Measurements from ENCODE around the gene ATP2C2.
A peak's percentile ranks its signal among the peaks of the same experiment; 100 is the strongest.

ATP2C2 gene

DNA sequence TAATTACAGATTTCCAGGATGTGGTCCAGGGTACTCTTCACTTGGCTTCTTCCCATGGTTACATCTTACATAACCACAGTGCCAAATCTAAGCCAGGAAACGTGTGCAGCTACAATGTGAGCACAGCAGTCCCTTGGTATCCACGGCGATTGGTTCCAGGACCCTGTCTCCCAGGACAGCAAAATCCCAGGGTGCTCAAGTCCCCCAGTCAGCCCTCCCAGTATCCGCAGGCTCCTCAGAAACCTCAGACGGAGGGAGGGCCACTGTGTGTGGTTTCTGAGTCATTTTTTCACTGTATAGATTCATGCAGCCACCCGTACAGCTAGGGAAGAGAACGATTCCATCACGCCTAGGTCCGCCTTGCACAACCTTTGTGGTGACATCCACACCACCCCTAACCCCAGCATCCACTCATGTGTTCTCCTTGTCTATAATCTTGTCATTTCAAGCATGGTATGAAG, 11.1 kb upstream of the ATP2C2 start:
- Histone ChIP-seq H3K36me3 (ENCODE audit: insufficient read depth, low read depth, low read length) (no peaks in the 10 kb centered on the region), H3K9me3 (ENCODE audit: insufficient read depth, low read depth, low read length) (no peaks in the 10 kb centered on the region), H3K27ac (ENCODE audit: low read length) (no peak overlapping the region), H3K4me1 (ENCODE audit: insufficient read depth, low read length) (peaks cover 2% of the 10 kb centered on the region; the same call in 1 of the 2 replicates), H3K27me3 (ENCODE audit: insufficient read depth, low read length) (no peaks in the 10 kb centered on the region), H3K9ac (ENCODE audit: low read depth, low read length) (no peak overlapping the region), H3K4me3 (ENCODE audit: low read length) (no peak overlapping the region)

DNA sequence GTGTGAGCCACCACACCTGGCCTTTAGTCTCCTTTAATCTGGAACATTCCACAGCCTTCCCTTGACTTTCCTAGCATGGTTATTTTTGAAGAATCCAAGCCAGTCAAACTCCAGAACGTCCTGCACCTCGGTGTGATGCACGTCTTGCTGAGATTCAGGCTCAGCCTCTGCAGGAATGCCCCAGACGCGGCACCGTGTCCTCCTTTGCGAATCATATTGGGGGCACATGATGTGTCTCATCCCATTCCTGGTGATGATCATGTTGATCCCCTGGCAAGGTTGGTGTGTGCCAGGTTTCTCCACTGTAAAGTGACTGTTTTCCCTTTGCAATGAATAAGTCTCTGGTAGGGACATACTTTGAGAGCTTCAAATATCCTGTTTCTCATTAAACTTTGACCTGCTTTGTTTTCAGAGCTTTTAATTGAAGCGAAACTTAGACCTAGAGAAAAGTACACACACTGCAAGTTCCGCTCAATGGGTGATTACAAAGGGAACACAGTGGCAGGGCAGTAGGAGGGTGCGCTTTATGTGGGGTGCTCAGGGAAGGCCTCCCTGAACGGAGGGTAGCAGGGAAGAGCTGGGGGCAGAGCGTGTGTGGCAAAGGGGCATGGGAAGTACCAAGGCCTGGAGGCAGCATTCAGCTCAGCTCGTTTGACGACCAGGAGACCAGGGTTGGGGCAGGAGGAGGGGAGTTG, 9.6 kb upstream of the ATP2C2 start:
- Histone ChIP-seq H3K4me1 (ENCODE audit: insufficient read depth, low read length) (peaks cover 3% of the 10 kb centered on the region; the same call in 1 of the 2 replicates), H3K9me3 (ENCODE audit: insufficient read depth, low read depth, low read length) (no peaks in the 10 kb centered on the region), H3K27ac (ENCODE audit: low read length) (no peak overlapping the region)

DNA sequence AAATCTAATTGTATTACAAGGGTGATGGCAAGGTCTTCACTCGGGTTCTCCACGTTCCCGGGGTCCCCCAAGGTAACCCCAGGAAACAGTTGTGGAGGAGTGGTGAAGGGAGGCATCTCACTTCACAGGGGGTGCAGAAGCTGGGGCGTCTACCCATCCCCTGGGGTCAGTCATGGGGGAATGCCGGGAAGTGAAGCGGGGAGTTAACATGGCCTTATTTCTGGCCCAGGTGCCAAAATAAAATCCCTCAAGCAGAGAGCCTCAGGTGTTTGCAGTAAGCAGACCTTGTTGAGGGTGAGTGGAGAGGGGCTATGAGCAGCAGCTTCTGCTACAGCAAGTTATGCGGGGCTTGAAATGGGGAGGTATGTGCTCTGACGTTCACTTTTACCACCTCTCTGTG, 9.0 kb upstream of the ATP2C2 start:
- no peak overlapping the region for H3K27ac ChIP-seq (ENCODE audit: low read length)
- no peaks in the 10 kb centered on the region for H3K9me3 ChIP-seq (ENCODE audit: insufficient read depth, low read depth, low read length)
- H3K4me1 ChIP-seq (ENCODE audit: insufficient read depth, low read length), result peaks cover 3% of the 10 kb centered on the region; the same call in 1 of the 2 replicates
- H3K9ac ChIP-seq (ENCODE audit: low read depth, low read length), result no peak overlapping the region
- H3K36me3 ChIP-seq (ENCODE audit: insufficient read depth, low read depth, low read length), result no peaks in the 10 kb centered on the region
- no peaks in the 10 kb centered on the region for H3K27me3 ChIP-seq (ENCODE audit: insufficient read depth, low read length)
- no peak overlapping the region for H3K4me3 ChIP-seq (ENCODE audit: low read length)

More for the DNA sequence above, 9.6 kb upstream of the ATP2C2 start:
- no peak overlapping the region for H3K4me3 ChIP-seq (ENCODE audit: low read length)
- no peaks in the 10 kb centered on the region for H3K27me3 ChIP-seq (ENCODE audit: insufficient read depth, low read length)
- no peak overlapping the region for H3K9ac ChIP-seq (ENCODE audit: low read depth, low read length)
- no peaks in the 10 kb centered on the region for H3K36me3 ChIP-seq (ENCODE audit: insufficient read depth, low read depth, low read length)

DNA sequence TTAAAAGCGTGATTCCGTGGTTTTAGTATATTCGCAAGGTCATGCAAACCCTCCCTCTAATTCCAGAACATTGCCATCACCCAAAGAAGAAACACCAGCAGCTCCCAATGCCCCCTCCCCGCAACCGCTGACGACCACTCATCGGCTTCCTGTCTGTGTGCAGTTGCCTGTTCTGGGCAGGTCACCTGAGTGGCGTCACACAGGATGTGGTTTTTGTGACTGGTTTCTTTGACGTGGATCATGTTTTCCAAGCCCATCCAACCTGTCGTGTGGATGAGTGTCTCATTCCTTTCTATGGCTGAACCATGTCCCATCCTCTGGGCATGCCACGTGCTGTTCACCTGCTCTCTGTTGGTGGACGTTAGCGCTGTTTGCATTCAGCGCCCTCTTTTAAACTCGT, 8.2 kb upstream of the ATP2C2 start:
- Histone ChIP-seq H3K9ac (ENCODE audit: low read depth, low read length) (no peak overlapping the region), H3K36me3 (ENCODE audit: insufficient read depth, low read depth, low read length) (no peaks in the 10 kb centered on the region), H3K4me1 (ENCODE audit: insufficient read depth, low read length) (peaks cover 3% of the 10 kb centered on the region; the same call in 1 of the 2 replicates), H3K9me3 (ENCODE audit: insufficient read depth, low read depth, low read length) (no peaks in the 10 kb centered on the region), H3K4me3 (ENCODE audit: low read length) (no peak overlapping the region), H3K27me3 (ENCODE audit: insufficient read depth, low read length) (no peaks in the 10 kb centered on the region), H3K27ac (ENCODE audit: low read length) (no peak overlapping the region)

DNA sequence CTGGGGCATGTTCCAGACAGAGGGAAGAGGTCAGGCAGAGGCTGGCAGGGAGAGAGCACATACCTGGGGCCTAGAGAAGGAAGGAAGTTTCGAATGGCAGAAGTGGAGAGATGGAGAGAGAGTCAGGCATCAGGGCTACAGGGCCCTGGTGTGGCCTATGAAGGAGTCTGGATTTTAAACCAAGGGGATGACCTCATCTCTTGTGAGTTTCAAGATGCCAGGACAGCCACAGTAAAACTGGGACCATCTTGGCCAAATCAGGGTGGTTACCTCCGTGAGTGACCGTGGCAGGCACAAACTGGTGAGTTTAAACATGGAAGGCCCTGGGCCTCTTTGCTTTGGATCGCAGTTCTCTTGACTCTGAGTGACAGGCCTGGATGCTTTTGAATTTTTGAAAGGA, 7.6 kb upstream of the ATP2C2 start:
- Histone ChIP-seq H3K9me3 (ENCODE audit: insufficient read depth, low read depth, low read length) (no peaks in the 10 kb centered on the region), H3K36me3 (ENCODE audit: insufficient read depth, low read depth, low read length) (no peaks in the 10 kb centered on the region), H3K4me1 (ENCODE audit: insufficient read depth, low read length) (peaks cover 3% of the 10 kb centered on the region; the same call in 1 of the 2 replicates), H3K27ac (ENCODE audit: low read length) (no peak overlapping the region), H3K4me3 (ENCODE audit: low read length) (no peak overlapping the region), H3K9ac (ENCODE audit: low read depth, low read length) (no peak overlapping the region), H3K27me3 (ENCODE audit: insufficient read depth, low read length) (no peaks in the 10 kb centered on the region)

DNA sequence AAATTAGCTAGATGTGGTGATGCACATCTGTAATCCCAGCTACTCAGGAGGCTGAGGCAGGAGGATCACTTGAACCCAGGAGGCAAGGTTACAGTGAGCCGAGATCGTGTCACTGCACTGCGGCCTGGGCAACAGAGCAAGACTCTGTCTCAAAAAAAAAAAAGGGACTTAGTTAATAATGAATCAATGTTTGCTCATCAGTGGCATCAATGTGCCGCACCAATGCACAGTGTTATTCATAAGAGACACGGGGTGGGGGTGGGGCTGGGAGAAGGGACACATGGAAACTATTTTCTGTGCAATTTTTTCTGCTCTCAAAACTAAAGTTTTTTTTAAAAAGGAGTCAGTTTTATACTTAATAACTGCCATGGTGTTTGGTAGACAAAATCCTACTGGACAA, 6.8 kb upstream of the ATP2C2 start:
- no peaks in the 10 kb centered on the region for H3K36me3 ChIP-seq (ENCODE audit: insufficient read depth, low read depth, low read length)
- H3K27ac ChIP-seq (ENCODE audit: low read length), result no peak overlapping the region
- H3K9ac ChIP-seq (ENCODE audit: low read depth, low read length), result no peak overlapping the region
- H3K27me3 ChIP-seq (ENCODE audit: insufficient read depth, low read length), result 0 out of 2 replicates have a peak, but pooled peaks cover 3% of the 10 kb centered on the region
- peaks cover 3% of the 10 kb centered on the region; the same call in 1 of the 2 replicates for H3K4me1 ChIP-seq (ENCODE audit: insufficient read depth, low read length)
- no peaks in the 10 kb centered on the region for H3K9me3 ChIP-seq (ENCODE audit: insufficient read depth, low read depth, low read length)
- no peak overlapping the region for H3K4me3 ChIP-seq (ENCODE audit: low read length)

DNA sequence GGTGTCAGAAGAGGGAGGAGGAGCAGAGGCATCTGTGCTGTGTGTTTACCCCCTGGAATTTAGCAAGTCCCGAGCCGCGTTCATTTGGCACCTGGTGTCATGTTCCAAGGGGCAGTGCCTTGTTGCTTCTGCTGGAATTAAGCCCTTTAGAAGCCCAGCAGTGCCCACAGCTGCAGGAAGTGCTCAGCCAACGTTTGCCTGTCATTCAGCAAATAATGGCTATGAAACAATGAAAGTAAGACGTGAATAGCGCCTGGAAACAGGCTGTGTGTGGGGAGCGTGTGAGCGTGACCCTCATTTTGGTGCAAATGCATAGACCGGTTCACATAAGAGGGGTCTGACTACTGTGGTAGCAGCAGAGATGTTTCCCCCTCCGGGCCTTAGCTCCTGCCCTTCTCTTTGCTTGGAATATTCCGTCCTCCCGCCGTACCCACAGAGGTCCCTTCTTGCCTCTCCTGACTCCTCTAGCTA, 5.8 kb upstream of the ATP2C2 start:
- H3K4me3 ChIP-seq (ENCODE audit: low read length), result no peak overlapping the region
- peaks cover 13% of the 10 kb centered on the region for H3K27me3 ChIP-seq (ENCODE audit: insufficient read depth, low read length)
- H3K9me3 ChIP-seq (ENCODE audit: insufficient read depth, low read depth, low read length), result no peaks in the 10 kb centered on the region
- no peak overlapping the region for H3K9ac ChIP-seq (ENCODE audit: low read depth, low read length)
- no peak overlapping the region for H3K27ac ChIP-seq (ENCODE audit: low read length)
- peaks cover 3% of the 10 kb centered on the region; the same call in 1 of the 2 replicates for H3K4me1 ChIP-seq (ENCODE audit: insufficient read depth, low read length)
- no peaks in the 10 kb centered on the region for H3K36me3 ChIP-seq (ENCODE audit: insufficient read depth, low read depth, low read length)

DNA sequence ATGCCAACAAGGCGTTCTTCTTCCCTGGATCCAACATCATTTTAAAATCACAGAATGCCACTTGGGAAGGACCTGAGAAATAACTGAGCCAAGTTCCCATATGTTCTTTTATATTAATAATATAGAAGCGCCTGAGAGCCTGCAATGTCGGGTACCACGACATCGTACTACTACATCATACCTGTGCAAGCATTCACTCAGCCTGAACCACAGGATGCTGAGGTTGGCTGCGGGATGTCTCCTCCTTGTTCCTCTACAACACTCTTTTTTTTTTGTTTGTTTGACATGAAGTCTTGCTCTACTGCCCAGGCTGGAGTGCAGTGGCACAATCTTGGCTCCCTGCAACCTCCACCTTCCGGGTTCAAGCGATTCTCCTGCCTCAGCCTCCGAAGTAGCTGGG, 2.1 kb upstream of the ATP2C2 start:
- Histone ChIP-seq H3K36me3 (ENCODE audit: insufficient read depth, low read depth, low read length) (no peaks in the 10 kb centered on the region), H3K27ac (ENCODE audit: low read length) (no peak overlapping the region), H3K4me3 (ENCODE audit: low read length) (no peak overlapping the region), H3K9me3 (ENCODE audit: insufficient read depth, low read depth, low read length) (no peaks in the 10 kb centered on the region), H3K27me3 (ENCODE audit: insufficient read depth, low read length) (peaks cover 48% of the 10 kb centered on the region), H3K9ac (ENCODE audit: low read depth, low read length) (no peak overlapping the region), H3K4me1 (ENCODE audit: insufficient read depth, low read length) (peaks cover 7% of the 10 kb centered on the region; the same call in 1 of the 2 replicates)

DNA sequence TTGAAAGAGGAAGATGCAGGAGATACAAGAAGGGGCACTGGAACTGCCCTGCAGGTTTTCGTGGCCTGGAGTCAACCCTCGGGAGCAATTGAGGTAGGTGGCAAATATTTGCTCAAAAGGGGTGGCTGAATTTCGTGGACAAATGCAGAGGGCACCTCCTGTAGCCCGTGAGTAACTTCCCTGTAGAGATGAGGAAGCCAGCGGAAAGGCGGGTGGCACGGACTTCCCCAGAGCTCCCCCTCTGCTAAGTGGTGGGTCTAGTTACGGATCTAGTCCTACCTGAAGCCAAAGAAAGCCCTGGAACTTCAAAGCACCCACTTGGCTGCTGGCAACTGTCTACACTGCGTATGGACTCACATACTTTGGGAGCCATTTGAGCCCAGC, 1.0 kb upstream of the ATP2C2 start:
- no peak overlapping the region for H3K9ac ChIP-seq (ENCODE audit: low read depth, low read length)
- peaks cover 48% of the 10 kb centered on the region for H3K27me3 ChIP-seq (ENCODE audit: insufficient read depth, low read length)
- H3K4me3 ChIP-seq (ENCODE audit: low read length), result no peak overlapping the region
- no peaks in the 10 kb centered on the region for H3K9me3 ChIP-seq (ENCODE audit: insufficient read depth, low read depth, low read length)
- H3K36me3 ChIP-seq (ENCODE audit: insufficient read depth, low read depth, low read length), result no peaks in the 10 kb centered on the region
- peaks cover 5% of the 10 kb centered on the region; the same call in 1 of the 2 replicates for H3K4me1 ChIP-seq (ENCODE audit: insufficient read depth, low read length)
- H3K27ac ChIP-seq (ENCODE audit: low read length), result no peak overlapping the region

DNA sequence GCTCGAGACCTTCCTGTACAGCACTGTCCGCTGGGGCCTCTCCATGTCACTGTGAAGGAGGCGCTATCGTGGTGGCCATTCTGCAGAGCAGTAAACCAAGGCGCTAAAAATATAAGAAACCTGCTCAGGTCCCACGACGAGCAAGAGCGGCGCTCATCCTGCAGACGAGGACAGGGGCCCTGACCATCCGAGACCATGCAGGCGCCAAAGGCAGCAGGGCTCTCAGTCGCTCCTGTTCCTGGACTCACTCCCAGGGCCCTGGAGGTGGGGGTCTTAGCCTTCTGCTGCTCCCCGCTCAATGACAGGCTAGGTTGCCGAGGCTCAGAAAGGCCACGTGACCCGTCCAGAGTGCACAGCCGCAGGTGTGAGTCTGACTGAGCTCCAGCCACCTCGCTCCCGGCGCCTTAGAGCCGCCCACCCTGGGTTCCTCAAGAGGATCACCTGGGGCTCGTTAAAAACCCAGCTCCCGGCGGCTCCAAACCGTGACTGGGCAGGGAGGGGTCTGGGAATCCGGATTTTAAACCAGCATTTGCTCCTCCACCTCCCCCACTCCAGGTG, 509 bp upstream of the ATP2C2 start:
- peaks cover 48% of the 10 kb centered on the region for H3K27me3 ChIP-seq (ENCODE audit: insufficient read depth, low read length)
- H3K4me3 ChIP-seq (ENCODE audit: low read length), result peak overlapping the region; percentile 72; the same call in 1 of the 2 replicates
- H3K9ac ChIP-seq (ENCODE audit: low read depth, low read length), result no peak overlapping the region
- H3K27ac ChIP-seq (ENCODE audit: low read length), result no peak overlapping the region
- peaks cover 4% of the 10 kb centered on the region; the same call in 1 of the 2 replicates for H3K4me1 ChIP-seq (ENCODE audit: insufficient read depth, low read length)
- no peaks in the 10 kb centered on the region for H3K36me3 ChIP-seq (ENCODE audit: insufficient read depth, low read depth, low read length)
- H3K9me3 ChIP-seq (ENCODE audit: insufficient read depth, low read depth, low read length), result no peaks in the 10 kb centered on the region

DNA sequence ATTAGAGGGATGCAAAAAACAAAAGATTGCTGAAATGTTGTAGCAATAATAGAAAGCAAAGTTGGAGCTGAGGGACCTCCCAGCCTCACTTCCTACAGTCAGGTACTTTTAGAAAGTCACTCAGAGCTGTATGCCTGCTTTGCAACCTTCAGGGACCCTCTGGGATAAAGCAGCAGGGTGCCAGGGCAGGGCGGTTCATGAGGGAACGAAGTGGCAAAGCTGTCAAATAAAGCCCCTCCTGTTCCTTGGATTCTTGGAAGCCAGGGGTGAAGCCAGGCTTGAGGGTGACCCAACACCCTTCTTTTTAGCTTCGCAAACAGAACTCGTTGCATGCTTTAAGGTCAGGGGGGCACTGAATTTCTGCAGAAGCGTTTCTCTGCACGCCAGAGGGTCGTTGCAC, 767 bp downstream of the ATP2C2 start:
- Histone ChIP-seq H3K36me3 (ENCODE audit: insufficient read depth, low read depth, low read length) (no peaks in the 10 kb centered on the region), H3K4me3 (ENCODE audit: low read length) (peak overlapping the region; percentile 72; the same call in 1 of the 2 replicates), H3K27ac (ENCODE audit: low read length) (no peak overlapping the region), H3K27me3 (ENCODE audit: insufficient read depth, low read length) (peaks cover 48% of the 10 kb centered on the region), H3K9ac (ENCODE audit: low read depth, low read length) (no peak overlapping the region), H3K9me3 (ENCODE audit: insufficient read depth, low read depth, low read length) (no peaks in the 10 kb centered on the region), H3K4me1 (ENCODE audit: insufficient read depth, low read length) (peaks cover 4% of the 10 kb centered on the region; the same call in 1 of the 2 replicates)

Measured in iPS-20b (cell line).